ENCODE data around the gene LSAMP.

DNA sequence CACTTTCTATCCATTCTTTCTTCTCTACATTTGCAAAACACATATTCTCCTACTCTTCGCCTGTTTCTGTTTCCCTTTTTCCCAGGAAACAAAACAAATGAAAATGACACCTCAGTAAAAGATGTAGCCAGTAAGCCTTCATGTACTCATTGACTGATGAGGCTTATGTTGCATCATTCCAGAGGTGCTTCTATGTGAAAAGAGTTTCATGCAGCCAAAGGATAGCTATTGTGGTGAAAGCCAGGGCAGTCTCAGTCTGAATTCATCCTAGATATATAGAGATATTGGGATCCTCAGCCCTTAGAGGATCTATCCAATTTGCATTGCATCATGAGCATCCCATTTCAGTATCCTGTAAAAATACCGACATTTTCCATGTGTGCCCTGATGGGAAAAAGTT is 554.7 kb downstream of the LSAMP start:
- TF ChIP-seq CTCF (conservative IDR thresholded peaks at IDR 0.05; ENCODE audit: low read depth, low read length): no peak
- TF ChIP-seq POLR2A (IDR thresholded peaks at IDR 0.05; ENCODE audit: low read depth, low read length): no peak
- no peak for TF ChIP-seq CHD1 (IDR thresholded peaks at IDR 0.05; ENCODE audit: low read depth, low read length)
